ENCODE measurements around the gene PTCRA. TPM values are rescaled to one million over a fixed set of nuclear protein-coding genes. Genes with fewer than 3 reads are reported as not detected.

The PTCRA gene
- total RNA-seq, 1 experiment from 2014 or later, result not detected

GRCh38 chr6:42935322-42935721, 19.5 kb downstream of the PTCRA start:
- ATAC-seq (no peak), DNase-seq (ENCODE audit: low read depth, low spot score) (no peak)
- H2AFZ ChIP-seq (ENCODE audit: low read depth, low read length, poor library complexity, severe bottlenecking), result no peak overlapping the region
- BruUV-seq (replicated peaks), result no TSS peak
- H3K9me3 ChIP-seq (ENCODE audit: control insufficient read depth in 1 of 2, insufficient read depth in 1 of 2, low read depth in 1 of 2, low read length in 2 of 2), result no peaks in the 10 kb centered on the region
- H3K4me3 ChIP-seq (replicated peaks in 1 of 2; ENCODE audit: low read depth in 1 of 2, low read length in 2 of 2), result no peak overlapping the region
- H4K20me1 ChIP-seq (ENCODE audit: insufficient read depth), result no peaks in the 10 kb centered on the region
- H3K27ac ChIP-seq (ENCODE audit: low read depth, low read length), result no peak overlapping the region
- TF ChIP-seq FOSL1 (IDR thresholded peaks at IDR 0.05; ENCODE audit: low read depth) (no peak), REST (IDR thresholded peaks at IDR 0.05; ENCODE audit: low read depth) (no peak), YY1 (IDR thresholded peaks at IDR 0.05; ENCODE audit: extremely low read depth, insufficient replicate concordance, low read depth, low read length) (no peak), CEBPB (IDR thresholded peaks at IDR 0.05; ENCODE audit: low read depth) (no peak), ZBTB33 (IDR thresholded peaks at IDR 0.05; ENCODE audit: extremely low read depth, insufficient replicate concordance, low read length) (no peak)
- no peak overlapping the region for H3K4me2 ChIP-seq (ENCODE audit: low read length)
- intact Hi-C loops (cut with micrococcal nuclease), result no loop called here
- no peaks in the 10 kb centered on the region for H3K9me2 ChIP-seq (ENCODE audit: insufficient read depth)
- ChIA-PET CTCF (no interaction called here), RAD21 (ENCODE audit: low non-redundant PET in 1 of 2, low total read pairs in 2 of 2, uncharacterized antibody in 2 of 2, unreplicated experiment in 2 of 2) (no interaction called here), POLR2A (no interaction called here)
- peaks cover 41% of the 10 kb centered on the region for H3K79me2 ChIP-seq (ENCODE audit: insufficient read depth, low read length)
- H3K9ac ChIP-seq (ENCODE audit: low read length), result no peak overlapping the region
- peaks cover 25% of the 10 kb centered on the region in 2 experiments; a peak in 3 of 4 replicates for H3K36me3 ChIP-seq (ENCODE audit: control insufficient read depth in 1 of 2, insufficient read depth in 2 of 2, low read length in 2 of 2)
- peaks cover 2 to 6% of the 10 kb centered on the region in 2 experiments; a peak in 2 of 4 replicates for H3K4me1 ChIP-seq (ENCODE audit: control insufficient read depth in 1 of 2, insufficient read depth in 2 of 2, low read length in 2 of 2)
- no peaks in the 10 kb centered on the region for H3K27me3 ChIP-seq (ENCODE audit: insufficient read depth, low read length)
